ENCODE measurements around the gene FN1. TPM values are rescaled to one million over a fixed set of nuclear protein-coding genes. Genes with fewer than 3 reads are reported as not detected.

The FN1 gene
- total RNA-seq, 2 donors from 2014 or later: 27.4 to 53.7 TPM

GRCh38 chr2:215447673-215448081 lies 11.8 kb upstream of the FN1 start:
- intact Hi-C loops (cut with DNase I): no loop called here
- H3K36me3 ChIP-seq (replicated peaks in 1 of 2; ENCODE audit: insufficient read depth in 1 of 2, low read depth in 2 of 2): no peaks in the 10 kb centered on the region
- no peaks in the 10 kb centered on the region for H3K4me1 ChIP-seq
- no peaks in the 10 kb centered on the region for H3K27me3 ChIP-seq
- WGBS, 2 donors: 73 to 75% methylated on average over 3 of the region's 3 CpGs
- H3K4me3 ChIP-seq: no peak overlapping the region
- no peak overlapping the region for H3K27ac ChIP-seq
- DNase-seq (no peak), ATAC-seq (no peak)
- H3K9me3 ChIP-seq: no peaks in the 10 kb centered on the region
- no peak for TF ChIP-seq POLR2A (IDR thresholded peaks at IDR 0.05)
- TF ChIP-seq CTCF (IDR thresholded peaks at IDR 0.05): no peak

- no peaks in the 10 kb centered on the region for H3K4me1 ChIP-seq
- DNase-seq (no peak), ATAC-seq (no peak)
- intact Hi-C loops (cut with DNase I): no loop called here
- no peak overlapping the region for H3K27ac ChIP-seq
- H3K4me3 ChIP-seq: no peak overlapping the region
- H3K36me3 ChIP-seq (replicated peaks in 1 of 2; ENCODE audit: insufficient read depth in 1 of 2, low read depth in 2 of 2): no peaks in the 10 kb centered on the region
- TF ChIP-seq POLR2A (IDR thresholded peaks at IDR 0.05): no peak
- no peak for TF ChIP-seq CTCF (IDR thresholded peaks at IDR 0.05)
- H3K9me3 ChIP-seq: no peaks in the 10 kb centered on the region
- H3K27me3 ChIP-seq: no peaks in the 10 kb centered on the region
- 44 to 52% methylated on average over 2 of the region's 2 CpGs for WGBS, 2 donors
These were observed 11.2 kb upstream of the FN1 start for GRCh38 chr2:215447056-215447455.

- Histone ChIP-seq H3K4me1 (no peaks in the 10 kb centered on the region), H3K27ac (no peak overlapping the region), H3K27me3 (no peaks in the 10 kb centered on the region), H3K9me3 (no peaks in the 10 kb centered on the region), H3K4me3 (no peak overlapping the region), H3K36me3 (replicated peaks in 1 of 2; ENCODE audit: insufficient read depth in 1 of 2, low read depth in 2 of 2) (no peaks in the 10 kb centered on the region)
- TF ChIP-seq POLR2A (IDR thresholded peaks at IDR 0.05): no peak
- TF ChIP-seq CTCF (IDR thresholded peaks at IDR 0.05): no peak
- ATAC-seq (no peak), DNase-seq (no peak)
- intact Hi-C loops (cut with DNase I): no loop called here
- WGBS, 2 donors: 43 to 51% methylated on average over 5 of the region's 5 CpGs
These were observed 6.5 kb upstream of the FN1 start for GRCh38 chr2:215442401-215442787.

- no peak for DNase-seq
- H3K27me3 ChIP-seq: no peaks in the 10 kb centered on the region
- H3K4me1 ChIP-seq: peaks cover 5% of the 10 kb centered on the region
- H3K4me3 ChIP-seq: no peak overlapping the region
- ATAC-seq: no peak
- intact Hi-C loops (cut with DNase I): no loop called here
- no peak overlapping the region for H3K27ac ChIP-seq
- TF ChIP-seq POLR2A (IDR thresholded peaks at IDR 0.05): no peak
- TF ChIP-seq CTCF (IDR thresholded peaks at IDR 0.05): no peak
- H3K36me3 ChIP-seq (replicated peaks in 1 of 2; ENCODE audit: insufficient read depth in 1 of 2, low read depth in 2 of 2): no peaks in the 10 kb centered on the region
- no peaks in the 10 kb centered on the region for H3K9me3 ChIP-seq
- WGBS, 2 donors: 50 to 54% methylated on average over 6 of the region's 6 CpGs
These were observed 5.9 kb upstream of the FN1 start for GRCh38 chr2:215441560-215442400.

DNA sequence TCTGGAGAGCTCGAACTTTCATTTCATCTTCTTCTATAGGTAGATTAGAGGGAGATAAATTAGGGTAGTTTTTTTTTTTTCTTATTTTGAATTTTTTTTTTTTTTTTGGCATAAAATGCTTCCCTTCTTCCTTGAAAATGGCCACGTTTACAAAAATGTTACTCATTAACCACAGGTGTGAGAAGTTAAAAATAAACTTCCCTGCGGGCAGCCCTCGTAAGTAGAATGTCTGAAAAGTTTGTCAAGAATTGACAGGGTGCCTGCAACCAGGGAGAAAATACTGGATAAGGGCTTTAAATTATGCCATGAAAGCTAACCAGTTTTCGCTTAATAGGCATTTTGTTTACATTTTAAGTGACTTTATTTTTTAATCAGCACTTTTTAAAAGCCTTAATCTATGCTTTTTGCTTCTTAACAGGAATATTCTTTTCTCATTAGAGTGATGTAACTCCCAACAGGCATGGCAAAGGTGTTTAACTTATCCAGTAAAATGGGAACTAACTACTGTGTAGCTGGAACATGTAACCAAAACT lies 4.2 kb upstream of the FN1 start:
- Histone ChIP-seq H3K4me3 (no peak overlapping the region), H3K27ac (no peak overlapping the region), H3K27me3 (no peaks in the 10 kb centered on the region), H3K36me3 (replicated peaks in 1 of 2; ENCODE audit: insufficient read depth in 1 of 2, low read depth in 2 of 2) (no peaks in the 10 kb centered on the region), H3K9me3 (no peaks in the 10 kb centered on the region), H3K4me1 (peaks cover 18% of the 10 kb centered on the region)
- intact Hi-C loops (cut with DNase I): no loop called here
- no peak for DNase-seq
- no peak for TF ChIP-seq CTCF (IDR thresholded peaks at IDR 0.05)
- no peak for ATAC-seq
- WGBS, 2 donors: 29 to 33% methylated on average over 5 of the region's 5 CpGs

Measured in body of pancreas (tissue), 4 donors.